Astrocyte of the spinal cord (primary cell): ENCODE measurements around the gene PAEP.

Experiments
- DNase-seq: peaks from one replicate; pipeline ENCODE4 v3.0.0; 2011; ENCODE audit warnings: low read depth, low spot score
- H3K4me3 ChIP-seq: 2 replicates; pipeline ENCODE4 v1.5.1; 2011; ENCODE audit warnings: low read depth, mild to moderate bottlenecking, low read length, moderate library complexity
- CTCF ChIP-seq: IDR thresholded peaks from 2 replicates; pipeline ENCODE4 v1.5.1; 2012; ENCODE audit warnings: low read depth, mild to moderate bottlenecking, low read length, inconsistent platforms
- in situ Hi-C: cut with HindIII; loops from 2 replicates; pipeline ENCODE4 v1.10.0; 2017; ENCODE audit warnings: low sequenced_read_pairs

Gene PAEP

GRCh38 chr9:135522137-135522877 is 39.2 kb upstream of the PAEP start:
- no peak for TF ChIP-seq CTCF
- DNase-seq: no peak
- in situ Hi-C loops: no loop called here
- no peak overlapping the region for H3K4me3 ChIP-seq

GRCh38 chr9:135522931-135523330 is 38.6 kb upstream of the PAEP start:
- TF ChIP-seq CTCF: no peak
- H3K4me3 ChIP-seq: no peak overlapping the region
- in situ Hi-C loops: no loop called here
- DNase-seq: no peak

GRCh38 chr9:135523521-135524129 is 37.9 kb upstream of the PAEP start:
- no peak overlapping the region for H3K4me3 ChIP-seq
- in situ Hi-C loops: no loop called here
- TF ChIP-seq CTCF: no peak
- DNase-seq: no peak

- TF ChIP-seq CTCF: no peak
- in situ Hi-C loops: no loop called here
- no peak for DNase-seq
- H3K4me3 ChIP-seq: no peak overlapping the region
Measured at GRCh38 chr9:135524130-135524861, 37.3 kb upstream of the PAEP start.

- in situ Hi-C loops: no loop called here
- no peak for DNase-seq
- H3K4me3 ChIP-seq: no peak overlapping the region
- no peak for TF ChIP-seq CTCF
Measured at GRCh38 chr9:135525241-135526088, 36.1 kb upstream of the PAEP start.

GRCh38 chr9:135526089-135526729 is 35.3 kb upstream of the PAEP start:
- in situ Hi-C loops: no loop called here
- TF ChIP-seq CTCF: no peak
- DNase-seq: no peak
- no peak overlapping the region for H3K4me3 ChIP-seq
